Left ventricle myocardium superior (tissue), 1 donor: ENCODE results near the gene PDRG1. TPM values are rescaled to one million over a fixed set of nuclear protein-coding genes. Genes with fewer than 3 reads are reported as not detected.

ENCODE experiments used
- ATAC-seq: fragments of 200-7000 bp; cut with Tn5 transposase; one replicate; pipeline ENCODE4 v1.9.1; 2020; ENCODE audit warnings: mild to moderate bottlenecking, moderate library complexity
- DNase-seq: peaks from one replicate; pipeline ENCODE4 v3.0.0-alpha.2; 2020
- intact Hi-C: fragments of 100-400 bp; cut with micrococcal nuclease; formaldehyde crosslinking; loops from one replicate; pipeline ENCODE4 v1.11.0; 2022
- long read RNA-seq: library from polyadenylated mRNA; unstranded; transcript quantifications from one replicate; pipeline ENCODE4 v2.0.0, GENCODE V29; 2021
- total RNA-seq: library from RNA; stranded (reverse); fragmentation: NEBNext Ultra II Directional; extraction: Animal tissue kit (Norgen Biotek cat#: 25700); gene quantifications from one replicate; pipeline ENCODE4 v1.2.1, GENCODE V29; 2021
- donor health status: DM: no; HTN: yes; CAD: no; lungs with severe emphysema.

PDRG1 gene
- total RNA-seq, result 9.7 TPM
- long read RNA-seq, transcript PDRG1-201 (5 exons, 1,998 nt), result major isoform, 15 of 21 reads
- long read RNA-seq, partial matches to known transcripts, result 5 of 21 reads
- long read RNA-seq, other reads (novel, unspliced or antisense), result 1 of 21 reads

GRCh38 chr20:31951530-31952453 lies at the start of gene PDRG1:
PDRG1 (minus strand) TSS chr20:31952046; CDS start chr20:31951961, 85 bp downstream.
- DNase-seq (peak; percentile 99), ATAC-seq (peak; percentile 99)
- intact Hi-C loops, result loop anchor here (5.0 kb wide), 1 partner anchor 99 kb away; no protein-coding TSS in a partner anchor

- intact Hi-C loops, result no loop called here
- DNase-seq (no peak), ATAC-seq (no peak)
Observed at GRCh38 chr20:31998246-31998645, 46.4 kb upstream of the PDRG1 start.

DNA sequence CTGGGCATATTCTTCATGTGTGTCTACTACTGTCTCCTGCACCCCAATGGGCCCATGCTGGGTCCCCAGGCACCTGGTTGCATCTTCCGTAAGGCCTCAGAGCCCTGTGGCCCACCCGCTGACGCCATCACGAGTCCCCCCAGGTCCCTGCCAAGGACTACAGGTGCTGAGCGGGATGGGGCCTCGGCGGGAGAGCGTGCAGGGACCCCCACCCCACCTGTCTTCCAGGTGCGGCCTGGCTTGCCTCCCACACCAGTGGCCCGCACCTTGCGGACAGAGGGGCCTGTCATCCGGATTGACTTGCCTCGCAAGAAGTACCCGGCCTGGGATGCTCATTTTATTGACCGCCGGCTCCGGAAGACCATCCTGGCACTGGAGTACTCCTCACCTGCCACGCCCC lies 45.1 kb upstream of the PDRG1 start:
- intact Hi-C loops, result no loop called here
- ATAC-seq, result no peak
- DNase-seq, result no peak

- ATAC-seq (no peak), DNase-seq (no peak)
- intact Hi-C loops, result no loop called here
Observed at GRCh38 chr20:31992086-31992485, 40.2 kb upstream of the PDRG1 start.

DNA sequence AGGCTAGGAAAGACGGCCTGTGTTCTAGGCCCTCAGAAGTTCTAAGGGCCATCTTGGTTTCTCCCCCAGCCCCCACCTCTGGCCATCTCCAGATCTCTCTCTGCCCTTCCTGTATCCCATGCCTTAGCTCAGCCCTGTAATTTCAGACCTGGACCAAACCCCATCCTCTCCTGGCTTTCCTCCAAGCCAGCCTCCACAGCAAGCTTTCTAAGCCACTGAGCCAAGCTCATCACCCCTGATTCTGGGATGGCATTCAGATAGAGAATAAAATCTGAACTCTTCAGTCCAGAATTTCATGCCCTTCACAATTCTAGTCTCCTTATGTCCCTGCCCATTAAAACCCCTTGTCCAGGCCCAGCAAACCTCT lies 39.5 kb upstream of the PDRG1 start:
- intact Hi-C loops, result no loop called here
- ATAC-seq (no peak), DNase-seq (no peak)

- no peak for ATAC-seq
- intact Hi-C loops, result no loop called here
- no peak for DNase-seq
Observed at GRCh38 chr20:31990641-31991338, 38.9 kb upstream of the PDRG1 start.

DNA sequence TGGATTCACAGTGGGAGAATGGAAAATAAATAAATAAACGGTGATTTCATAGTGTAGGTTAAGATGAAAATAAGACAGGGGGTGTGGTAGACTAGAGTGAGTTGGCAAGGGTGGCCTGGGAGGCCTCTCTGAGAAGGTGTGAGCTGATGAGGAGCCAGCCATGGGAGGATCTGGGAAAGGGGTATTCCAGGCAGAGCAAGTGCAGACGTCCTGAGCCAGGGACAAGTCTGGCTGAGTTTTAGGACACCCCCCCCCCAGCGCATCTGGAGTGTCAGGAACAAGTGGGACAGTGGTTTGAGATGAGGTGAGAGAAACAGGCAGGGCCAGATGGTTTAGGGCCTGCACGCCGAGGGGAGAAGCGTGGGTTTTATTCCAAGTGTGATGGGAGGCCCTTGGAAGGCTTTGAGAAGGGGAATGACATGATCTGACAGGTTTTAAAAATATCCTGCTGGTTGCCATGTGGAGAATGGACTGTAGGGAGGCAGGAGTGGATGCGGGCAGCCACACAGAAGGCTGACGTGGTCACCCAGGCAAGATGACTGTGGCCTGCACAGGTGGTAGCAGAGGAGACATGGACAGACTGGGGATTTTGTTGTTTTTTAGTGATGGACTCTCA lies 37.3 kb upstream of the PDRG1 start:
- ATAC-seq, result no peak
- DNase-seq, result no peak
- intact Hi-C loops, result no loop called here

DNA sequence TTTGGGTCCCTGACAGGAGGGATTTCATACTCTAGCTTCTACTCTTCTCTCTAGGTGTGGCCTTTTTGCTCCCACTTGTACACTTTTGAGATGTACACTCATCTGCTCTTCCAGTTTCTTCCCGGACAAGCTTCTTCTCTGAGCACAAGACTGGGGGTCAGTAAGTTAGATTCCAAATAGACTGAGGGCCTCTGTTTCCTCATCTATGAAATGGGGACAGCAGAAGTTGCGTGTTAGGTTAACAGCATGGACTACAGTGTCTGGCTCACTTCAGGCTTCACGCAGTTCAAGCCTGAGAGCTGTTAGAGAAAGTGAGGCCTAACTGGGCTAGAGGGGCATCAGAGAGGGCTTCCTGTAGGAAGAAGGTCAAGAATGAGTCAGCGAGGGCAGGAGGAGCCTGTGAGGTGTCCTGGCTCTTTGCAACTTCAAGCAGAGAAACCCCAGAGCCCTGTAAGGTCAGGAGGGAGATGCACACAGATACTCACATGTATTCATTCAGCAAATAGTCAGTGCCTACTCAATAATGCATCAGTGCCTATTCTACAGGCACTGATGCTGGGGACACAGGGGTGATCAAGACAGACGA lies 36.7 kb upstream of the PDRG1 start:
- ATAC-seq, result no peak
- intact Hi-C loops, result no loop called here

GRCh38 chr20:31987744-31988143 lies 35.9 kb upstream of the PDRG1 start:
- no peak for ATAC-seq
- intact Hi-C loops, result no loop called here
- DNase-seq, result no peak

More for the DNA sequence above, 36.7 kb upstream of the PDRG1 start:
- DNase-seq, result no peak

GRCh38 chr20:31984981-31985471 lies 33.2 kb upstream of the PDRG1 start:
- DNase-seq, result no peak
- ATAC-seq, result no peak
- intact Hi-C loops, result no loop called here

DNA sequence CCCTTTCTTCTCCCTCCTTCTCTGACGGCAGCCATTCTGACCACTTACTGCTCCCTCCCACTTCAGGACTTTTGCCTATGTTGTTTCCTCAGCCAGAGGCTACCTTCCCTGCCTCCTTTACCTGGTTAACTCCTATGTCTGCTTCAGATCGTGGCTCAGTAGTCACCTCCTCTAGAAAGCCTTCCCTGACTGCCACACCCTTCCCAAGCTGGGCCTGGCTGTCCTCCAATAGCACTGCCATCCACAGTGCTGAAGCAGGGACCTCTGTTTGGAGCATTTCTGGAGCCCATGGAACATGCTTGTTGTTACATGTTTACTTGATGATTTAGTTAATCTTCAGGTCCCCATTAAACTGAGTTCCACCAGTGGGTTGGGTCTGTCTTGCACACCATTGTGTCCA lies 29.9 kb upstream of the PDRG1 start:
- DNase-seq (no peak), ATAC-seq (no peak)
- intact Hi-C loops, result no loop called here

DNA sequence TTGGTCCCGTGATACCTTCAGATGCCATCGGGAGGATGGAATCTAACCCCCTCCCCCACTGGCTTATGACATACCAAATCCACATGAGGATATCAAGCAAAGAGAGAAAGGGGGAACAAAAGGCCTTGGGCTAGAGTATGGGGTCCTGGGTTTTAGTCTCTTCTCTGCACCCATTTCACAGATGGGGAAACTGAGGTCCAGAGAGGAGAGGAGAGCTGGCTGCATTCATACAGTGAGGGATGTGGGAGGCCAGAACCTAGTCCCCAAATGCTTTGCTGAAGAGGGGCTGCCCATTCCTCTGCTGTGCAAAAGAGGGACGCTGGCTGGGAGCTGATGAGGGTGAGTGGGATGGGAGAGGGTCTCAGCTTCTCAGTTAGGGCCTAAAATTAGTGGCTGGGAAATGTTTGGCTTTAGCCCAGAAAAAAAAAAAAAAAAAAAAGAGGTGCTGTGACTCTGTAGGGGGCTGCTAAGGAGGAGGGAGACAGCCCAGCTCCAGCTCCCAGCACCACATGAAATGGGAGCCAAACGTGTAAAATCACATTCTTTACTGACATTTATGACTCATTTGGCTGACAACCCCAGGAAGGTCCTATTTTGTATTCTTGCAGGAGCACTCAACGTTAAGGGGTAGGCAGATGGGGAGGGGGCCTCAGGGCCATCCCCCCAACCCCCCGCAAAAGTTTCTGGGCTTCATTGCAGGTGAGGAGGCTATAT lies 28.0 kb upstream of the PDRG1 start:
- intact Hi-C loops, result no loop called here
- no peak for ATAC-seq
- no peak for DNase-seq

GRCh38 chr20:31977080-31977479 lies 25.2 kb upstream of the PDRG1 start:
- DNase-seq, result no peak
- ATAC-seq, result no peak
- intact Hi-C loops, result no loop called here

GRCh38 chr20:31975874-31976273 lies 24.0 kb upstream of the PDRG1 start:
- intact Hi-C loops, result no loop called here
- ATAC-seq (no peak), DNase-seq (no peak)

- no peak for DNase-seq
- no peak for ATAC-seq
- intact Hi-C loops, result no loop called here
Observed at GRCh38 chr20:31974951-31975487, 23.2 kb upstream of the PDRG1 start.

DNA sequence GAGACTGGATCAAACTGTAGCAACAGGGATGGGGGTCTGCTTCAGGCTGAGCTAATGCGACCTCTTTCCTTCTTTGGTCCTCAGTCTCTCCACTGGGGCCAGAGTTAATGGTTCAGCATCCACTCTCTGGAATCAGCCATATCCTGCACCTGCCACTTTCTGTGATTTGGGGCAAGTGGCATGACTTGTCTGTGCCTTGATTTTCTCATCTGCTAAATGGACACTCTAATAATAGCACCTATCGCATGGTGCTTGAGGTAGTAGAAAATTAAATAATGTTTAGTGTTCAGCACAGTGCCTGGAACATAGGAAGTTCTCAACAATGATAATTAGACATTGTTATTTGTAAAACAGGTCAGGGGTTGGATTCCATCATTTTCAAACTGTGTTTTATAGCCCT lies 22.4 kb upstream of the PDRG1 start:
- no peak for ATAC-seq
- intact Hi-C loops, result no loop called here
- DNase-seq, result no peak

GRCh38 chr20:31972471-31973021 lies 20.7 kb upstream of the PDRG1 start:
- intact Hi-C loops, result no loop called here
- no peak for DNase-seq
- ATAC-seq, result no peak

DNA sequence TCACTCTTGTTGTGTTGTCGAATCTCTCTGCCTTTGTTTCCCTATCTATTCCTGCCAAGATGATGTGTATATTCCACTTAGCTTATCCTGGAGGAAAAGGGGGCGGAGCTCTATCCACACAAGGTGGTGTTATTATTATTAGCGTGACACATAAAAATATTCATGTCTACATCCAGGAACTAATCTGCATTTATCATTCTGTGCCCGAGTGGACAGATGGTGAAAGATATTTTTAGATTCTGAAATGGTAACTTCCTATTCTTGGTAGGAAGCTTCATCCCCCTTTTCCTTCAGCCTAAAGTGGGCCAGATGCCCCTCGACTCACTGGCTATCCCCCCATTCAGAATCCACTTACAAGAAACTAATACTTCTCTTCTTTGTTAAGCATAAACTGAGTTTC lies 18.1 kb upstream of the PDRG1 start:
- no peak for DNase-seq

More for the DNA sequence above, 18.1 kb upstream of the PDRG1 start:
- no peak for ATAC-seq
- intact Hi-C loops, result no loop called here
